HCT116 (cell line): ENCODE results near the gene KIAA1586. TPM values are rescaled to one million over a fixed set of nuclear protein-coding genes. Genes with fewer than 3 reads are reported as not detected.

Experiments used
- ATAC-seq: fragments of 200-7000 bp; cut with Tn5 transposase; 2 replicates; pipeline ENCODE4 v1.9.1; 2020; ENCODE audit warnings: mild to moderate bottlenecking, moderate library complexity
- BruUV-seq: library from RNA; stranded (reverse); fragments of 400-500 nt; replicated peaks from 2 replicates; lab custom pipeline; 2021; lab: Mats Ljungman, UMichigan
- CTCF ChIA-PET: fragments of 300-600 bp; sonication (Branson Sonifier 250); formaldehyde crosslinking; loops from one replicate; lab custom pipeline; 2021; ENCODE audit warnings: antibody characterized with exemption; lab: Charles Lee
- POLR2A ChIA-PET: fragments of 300-600, 350-600 bp; sonication (Branson Sonifier 250); formaldehyde crosslinking; loops from one replicate; lab custom pipeline; 2021; ENCODE audit warnings: antibody characterized with exemption; lab: Charles Lee
- RAD21 ChIA-PET, 2 experiments: fragments of 300-600 bp; sonication (Branson Sonifier 250); formaldehyde crosslinking; loops; one replicate each; lab custom pipeline; 2023; ENCODE audit warnings: low total read pairs in 2 of 2; ENCODE audit not compliant: uncharacterized antibody in 2 of 2, unreplicated experiment in 2 of 2, low non-redundant PET in 1 of 2; lab: Charles Lee
- DNase-seq: peaks from one replicate; pipeline ENCODE4 v3.0.0-alpha.2; 2010; ENCODE audit warnings: low read depth, low spot score
- H2AFZ ChIP-seq: fragments of 200-600 bp; shearing (Covaris generic), sonication (generic); 2 replicates; pipeline ENCODE4 v1.6.1; 2017; ENCODE audit warnings: low read depth, mixed run types, mixed read lengths, antibody characterized with exemption, low read length; ENCODE audit not compliant: poor library complexity, severe bottlenecking
- H3K27ac ChIP-seq: 2 replicates; pipeline ENCODE4 v1.5.1; 2012; ENCODE audit warnings: low read depth, low read length
- H3K27me3 ChIP-seq: fragments of 200-600 bp; sonication (generic); 2 replicates; pipeline ENCODE4 v1.6.1; 2016; ENCODE audit warnings: mixed run types, low read length, mixed read lengths; ENCODE audit not compliant: insufficient read depth
- H3K36me3 ChIP-seq, 2 experiments: fragments of 200-500 bp in 1 of 2; fragments of 200-600 bp in 1 of 2; sonication (Bioruptor generic) in 1 of 2; sonication (generic) in 1 of 2; 2 replicates each; pipeline versions ENCODE4 v1.5.1 to v1.6.1; 2014 to 2016; ENCODE audit warnings: low read length in 2 of 2, inconsistent platforms in 1 of 2, mixed read lengths in 1 of 2, mixed run types in 1 of 2; ENCODE audit not compliant: insufficient read depth in 2 of 2, control insufficient read depth in 1 of 2
- H3K4me1 ChIP-seq, 2 experiments: fragments of 200-600 bp in 1 of 2; sonication (generic) in 1 of 2; 2 replicates each; pipeline versions ENCODE4 v1.5.1 to v1.6.1; 2012 to 2017; ENCODE audit warnings: low read length in 2 of 2, inconsistent platforms in 1 of 2, mild to moderate bottlenecking in 1 of 2, mixed read lengths in 1 of 2, mixed run types in 1 of 2, moderate library complexity in 1 of 2; ENCODE audit not compliant: insufficient read depth in 2 of 2, control insufficient read depth in 1 of 2
- H3K4me2 ChIP-seq: fragments of 200-600 bp; sonication (generic); 2 replicates; pipeline ENCODE4 v1.6.1; 2017; ENCODE audit warnings: mixed run types, low read length, mixed read lengths
- H3K4me3 ChIP-seq, 2 experiments: fragments of 200-600 bp in 1 of 2; sonication (generic) in 1 of 2; replicated peaks in 1 of 2; 2 replicates each; pipeline ENCODE4 v1.5.1; 2011 to 2016; ENCODE audit warnings: low read length in 2 of 2, control low read depth in 1 of 2, low read depth in 1 of 2, mild to moderate bottlenecking in 1 of 2, mixed read lengths in 1 of 2, mixed run types in 1 of 2
- H3K79me2 ChIP-seq: fragments of 200-600 bp; sonication (generic); 2 replicates; pipeline ENCODE4 v1.6.1; 2017; ENCODE audit warnings: mild to moderate bottlenecking, mixed run types, low read length, moderate library complexity, mixed read lengths; ENCODE audit not compliant: insufficient read depth
- H3K9ac ChIP-seq: fragments of 200-600 bp; sonication (generic); 2 replicates; pipeline ENCODE4 v1.6.1; 2016; ENCODE audit warnings: low read length, mixed read lengths
- H3K9me2 ChIP-seq: fragments of 200-600 bp; sonication (generic), shearing (Covaris generic); 2 replicates; pipeline ENCODE4 v1.6.1; 2017; ENCODE audit warnings: mixed run types, mild to moderate bottlenecking, moderate library complexity; ENCODE audit not compliant: insufficient read depth
- H3K9me3 ChIP-seq, 2 experiments: fragments of 200-500 bp in 1 of 2; fragments of 200-600 bp in 1 of 2; sonication (Bioruptor generic) in 1 of 2; sonication (generic) in 1 of 2; 2 replicates each; pipeline ENCODE4 v1.6.1; 2014 to 2017; ENCODE audit warnings: low read length in 2 of 2, mixed read lengths in 2 of 2, inconsistent platforms in 1 of 2, low read depth in 1 of 2, mild to moderate bottlenecking in 1 of 2, mixed run types in 1 of 2, moderate library complexity in 1 of 2; ENCODE audit not compliant: control insufficient read depth in 1 of 2, insufficient read depth in 1 of 2
- H4K20me1 ChIP-seq: fragments of 200-600 bp; sonication (generic), shearing (Covaris generic); 2 replicates; pipeline ENCODE4 v1.6.1; 2017; ENCODE audit warnings: mixed run types, mild to moderate bottlenecking, moderate library complexity; ENCODE audit not compliant: insufficient read depth
- CBX3 ChIP-seq: IDR thresholded peaks from 2 replicates; pipeline ENCODE4 v1.6.1; 2012; ENCODE audit warnings: low read depth
- EGR1 ChIP-seq: IDR thresholded peaks from 2 replicates; pipeline ENCODE4 v1.6.1; 2012; ENCODE audit warnings: low read depth
- EZH2 ChIP-seq: fragments of 200-600 bp; sonication (generic); IDR thresholded peaks from 2 replicates; pipeline ENCODE4 v1.6.1; 2017; ENCODE audit warnings: antibody characterized with exemption, mixed run types
- EZH2phosphoT487 ChIP-seq: fragments of 200-600 bp; IDR thresholded peaks from 2 replicates; pipeline ENCODE4 v1.6.1; 2018; ENCODE audit warnings: antibody characterized with exemption, borderline replicate concordance
- FOSL1 ChIP-seq: IDR thresholded peaks from 2 replicates; pipeline ENCODE4 v1.6.1; 2012; ENCODE audit warnings: low read depth
- POLR2A ChIP-seq: IDR thresholded peaks from 2 replicates; pipeline ENCODE4 v1.7.0; 2011; ENCODE audit warnings: borderline replicate concordance; ENCODE audit not compliant: insufficient read depth, insufficient read length; ENCODE audit errors: extremely low read depth
- RAD21 ChIP-seq: IDR thresholded peaks from 2 replicates; pipeline ENCODE4 v1.6.1; 2012; ENCODE audit warnings: low read depth, mild to moderate bottlenecking
- SP1 ChIP-seq: IDR thresholded peaks from 2 replicates; pipeline ENCODE4 v1.6.1; 2012; ENCODE audit warnings: low read depth
- SRF ChIP-seq: IDR thresholded peaks from 2 replicates; pipeline ENCODE4 v1.6.1; 2012; ENCODE audit warnings: low read depth
- TCF7L2 ChIP-seq: IDR thresholded peaks from 2 replicates; pipeline ENCODE4 v1.7.0; 2011; ENCODE audit warnings: borderline replicate concordance, inconsistent platforms; ENCODE audit not compliant: insufficient read depth, insufficient read length; ENCODE audit errors: extremely low read depth
- YY1 ChIP-seq: IDR thresholded peaks from 2 replicates; pipeline ENCODE4 v1.6.1; 2011; ENCODE audit warnings: low read length, low read depth, moderate library complexity, mild to moderate bottlenecking; ENCODE audit not compliant: insufficient replicate concordance; ENCODE audit errors: extremely low read depth
- ZFX ChIP-seq: fragments of 450-650 bp; IDR thresholded peaks from 2 replicates; pipeline ENCODE4 v1.6.1; 2017
- ZNF274 ChIP-seq: fragments of 200-500 bp; sonication (Bioruptor generic); IDR thresholded peaks from 2 replicates; pipeline ENCODE4 v1.6.1; 2014; ENCODE audit warnings: mild to moderate bottlenecking, low read depth, low read length, inconsistent platforms
- intact Hi-C: fragments of 100-400 bp; cut with micrococcal nuclease; formaldehyde crosslinking; loops from 2 replicates; pipeline ENCODE4 v1.10.0; 2022
- total RNA-seq: library from RNA; stranded (reverse); gene quantifications from one replicate; pipeline ENCODE4 v1.2.1, GENCODE V29; 2021; ENCODE audit not compliant: unreplicated experiment
- TF ChIP-seq, protein P1 (sequence below): IDR thresholded peaks from 2 replicates; pipeline ENCODE4 v1.6.1; 2012; ENCODE audit warnings: low read depth
- TF ChIP-seq, protein P2 (sequence below): IDR thresholded peaks from 2 replicates; pipeline ENCODE4 v1.6.1; 2012
- TF ChIP-seq, protein P3 (sequence below), 3 experiments: fragments of 200-600 bp in 1 of 3; sonication (generic) in 1 of 3; IDR thresholded peaks in 2 of 3; conservative IDR thresholded peaks in 1 of 3; 2 replicates each; pipeline ENCODE4 v1.5.1; 2012 to 2017; ENCODE audit warnings: low read depth in 2 of 3, low read length in 2 of 3, antibody characterized with exemption in 1 of 3, borderline replicate concordance in 1 of 3, control low read depth in 1 of 3, mild to moderate bottlenecking in 1 of 3, mixed read lengths in 1 of 3, mixed run types in 1 of 3, moderate library complexity in 1 of 3; ENCODE audit not compliant: insufficient read depth in 1 of 3
- TF ChIP-seq, protein P4 (sequence below): IDR thresholded peaks from 2 replicates; pipeline ENCODE4 v1.6.1; 2011; ENCODE audit warnings: mild to moderate bottlenecking, low read length, moderate library complexity; ENCODE audit not compliant: insufficient replicate concordance; ENCODE audit errors: extremely low read depth

The KIAA1586 gene
- total RNA-seq, 1 experiment from 2014 or later: 12.7 TPM

DNA sequence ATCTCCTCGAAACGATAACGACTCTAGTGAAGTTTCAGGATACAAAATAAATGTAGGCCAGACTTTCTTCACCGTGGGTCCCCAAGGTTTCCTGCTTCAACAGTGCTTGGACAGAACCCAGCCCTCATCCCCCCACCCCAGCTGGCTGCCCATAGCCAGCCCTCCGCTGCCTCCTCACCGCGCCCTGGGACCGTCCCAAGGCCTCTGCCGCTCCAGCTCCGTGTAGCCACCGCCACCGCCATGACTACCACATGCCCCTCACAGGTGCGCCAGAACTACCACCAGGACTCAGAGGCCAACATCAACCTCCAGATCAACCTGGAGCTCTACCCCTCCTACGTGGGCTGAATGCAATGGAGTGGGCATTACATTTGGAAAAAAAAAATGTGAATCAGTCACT is 42.2 kb upstream of the KIAA1586 start:
- H3K27me3 ChIP-seq: no peaks in the 10 kb centered on the region
- BruUV-seq: no TSS peak
- ChIA-PET CTCF (interaction anchor here (1.6 kb wide), 1 partner anchor 9 kb away, joined by 3 read pairs; no protein-coding TSS in a partner anchor), RAD21 (no interaction called here), POLR2A (no interaction called here)
- no peaks in the 10 kb centered on the region for H3K4me1 ChIP-seq
- no peaks in the 10 kb centered on the region for H3K36me3 ChIP-seq
- no peak overlapping the region for H3K9ac ChIP-seq
- TF ChIP-seq RAD21 (no peak), SRF (no peak), POLR2A (no peak), FOSL1 (no peak), SP1 (no peak), EGR1 (no peak), EZH2 (no peak), YY1 (no peak), CBX3 (no peak), ZNF274 (no peak), ZFX (no peak), EZH2phosphoT487 (no peak), TCF7L2 (no peak)
- TF ChIP-seq, protein P1, sequence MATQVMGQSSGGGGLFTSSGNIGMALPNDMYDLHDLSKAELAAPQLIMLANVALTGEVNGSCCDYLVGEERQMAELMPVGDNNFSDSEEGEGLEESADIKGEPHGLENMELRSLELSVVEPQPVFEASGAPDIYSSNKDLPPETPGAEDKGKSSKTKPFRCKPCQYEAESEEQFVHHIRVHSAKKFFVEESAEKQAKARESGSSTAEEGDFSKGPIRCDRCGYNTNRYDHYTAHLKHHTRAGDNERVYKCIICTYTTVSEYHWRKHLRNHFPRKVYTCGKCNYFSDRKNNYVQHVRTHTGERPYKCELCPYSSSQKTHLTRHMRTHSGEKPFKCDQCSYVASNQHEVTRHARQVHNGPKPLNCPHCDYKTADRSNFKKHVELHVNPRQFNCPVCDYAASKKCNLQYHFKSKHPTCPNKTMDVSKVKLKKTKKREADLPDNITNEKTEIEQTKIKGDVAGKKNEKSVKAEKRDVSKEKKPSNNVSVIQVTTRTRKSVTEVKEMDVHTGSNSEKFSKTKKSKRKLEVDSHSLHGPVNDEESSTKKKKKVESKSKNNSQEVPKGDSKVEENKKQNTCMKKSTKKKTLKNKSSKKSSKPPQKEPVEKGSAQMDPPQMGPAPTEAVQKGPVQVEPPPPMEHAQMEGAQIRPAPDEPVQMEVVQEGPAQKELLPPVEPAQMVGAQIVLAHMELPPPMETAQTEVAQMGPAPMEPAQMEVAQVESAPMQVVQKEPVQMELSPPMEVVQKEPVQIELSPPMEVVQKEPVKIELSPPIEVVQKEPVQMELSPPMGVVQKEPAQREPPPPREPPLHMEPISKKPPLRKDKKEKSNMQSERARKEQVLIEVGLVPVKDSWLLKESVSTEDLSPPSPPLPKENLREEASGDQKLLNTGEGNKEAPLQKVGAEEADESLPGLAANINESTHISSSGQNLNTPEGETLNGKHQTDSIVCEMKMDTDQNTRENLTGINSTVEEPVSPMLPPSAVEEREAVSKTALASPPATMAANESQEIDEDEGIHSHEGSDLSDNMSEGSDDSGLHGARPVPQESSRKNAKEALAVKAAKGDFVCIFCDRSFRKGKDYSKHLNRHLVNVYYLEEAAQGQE: no peak
- TF ChIP-seq, protein P2, sequence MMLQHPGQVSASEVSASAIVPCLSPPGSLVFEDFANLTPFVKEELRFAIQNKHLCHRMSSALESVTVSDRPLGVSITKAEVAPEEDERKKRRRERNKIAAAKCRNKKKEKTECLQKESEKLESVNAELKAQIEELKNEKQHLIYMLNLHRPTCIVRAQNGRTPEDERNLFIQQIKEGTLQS: no peak
- TF ChIP-seq, protein P3, sequence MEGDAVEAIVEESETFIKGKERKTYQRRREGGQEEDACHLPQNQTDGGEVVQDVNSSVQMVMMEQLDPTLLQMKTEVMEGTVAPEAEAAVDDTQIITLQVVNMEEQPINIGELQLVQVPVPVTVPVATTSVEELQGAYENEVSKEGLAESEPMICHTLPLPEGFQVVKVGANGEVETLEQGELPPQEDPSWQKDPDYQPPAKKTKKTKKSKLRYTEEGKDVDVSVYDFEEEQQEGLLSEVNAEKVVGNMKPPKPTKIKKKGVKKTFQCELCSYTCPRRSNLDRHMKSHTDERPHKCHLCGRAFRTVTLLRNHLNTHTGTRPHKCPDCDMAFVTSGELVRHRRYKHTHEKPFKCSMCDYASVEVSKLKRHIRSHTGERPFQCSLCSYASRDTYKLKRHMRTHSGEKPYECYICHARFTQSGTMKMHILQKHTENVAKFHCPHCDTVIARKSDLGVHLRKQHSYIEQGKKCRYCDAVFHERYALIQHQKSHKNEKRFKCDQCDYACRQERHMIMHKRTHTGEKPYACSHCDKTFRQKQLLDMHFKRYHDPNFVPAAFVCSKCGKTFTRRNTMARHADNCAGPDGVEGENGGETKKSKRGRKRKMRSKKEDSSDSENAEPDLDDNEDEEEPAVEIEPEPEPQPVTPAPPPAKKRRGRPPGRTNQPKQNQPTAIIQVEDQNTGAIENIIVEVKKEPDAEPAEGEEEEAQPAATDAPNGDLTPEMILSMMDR (IDR thresholded peaks at IDR 0.05 in 2 of 3, conservative IDR thresholded peaks at IDR 0.05 in 1 of 3; ENCODE audit: borderline replicate concordance in 1 of 3, insufficient read depth in 1 of 3, low read depth in 2 of 3, low read length in 2 of 3): no peak
- TF ChIP-seq, protein P4, sequence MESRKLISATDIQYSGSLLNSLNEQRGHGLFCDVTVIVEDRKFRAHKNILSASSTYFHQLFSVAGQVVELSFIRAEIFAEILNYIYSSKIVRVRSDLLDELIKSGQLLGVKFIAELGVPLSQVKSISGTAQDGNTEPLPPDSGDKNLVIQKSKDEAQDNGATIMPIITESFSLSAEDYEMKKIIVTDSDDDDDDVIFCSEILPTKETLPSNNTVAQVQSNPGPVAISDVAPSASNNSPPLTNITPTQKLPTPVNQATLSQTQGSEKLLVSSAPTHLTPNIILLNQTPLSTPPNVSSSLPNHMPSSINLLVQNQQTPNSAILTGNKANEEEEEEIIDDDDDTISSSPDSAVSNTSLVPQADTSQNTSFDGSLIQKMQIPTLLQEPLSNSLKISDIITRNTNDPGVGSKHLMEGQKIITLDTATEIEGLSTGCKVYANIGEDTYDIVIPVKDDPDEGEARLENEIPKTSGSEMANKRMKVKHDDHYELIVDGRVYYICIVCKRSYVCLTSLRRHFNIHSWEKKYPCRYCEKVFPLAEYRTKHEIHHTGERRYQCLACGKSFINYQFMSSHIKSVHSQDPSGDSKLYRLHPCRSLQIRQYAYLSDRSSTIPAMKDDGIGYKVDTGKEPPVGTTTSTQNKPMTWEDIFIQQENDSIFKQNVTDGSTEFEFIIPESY: no peak
- H3K4me3 ChIP-seq: no peak overlapping the region
- H3K27ac ChIP-seq: no peak overlapping the region
- H3K9me2 ChIP-seq: no peaks in the 10 kb centered on the region
- no peaks in the 10 kb centered on the region; a peak in 1 of 4 replicates for H3K9me3 ChIP-seq
- no peak for ATAC-seq
- H4K20me1 ChIP-seq: no peaks in the 10 kb centered on the region
- DNase-seq: no peak
- H3K4me2 ChIP-seq: no peak overlapping the region
- intact Hi-C loops: no loop called here
- no peak overlapping the region for H2AFZ ChIP-seq
- H3K79me2 ChIP-seq: no peaks in the 10 kb centered on the region
